BLaER1 treated with 17β-estradiol and CSF1 and Interleukin-3, amounts not matched to agents 10 nM and 100 nM (cell line): ENCODE results near the gene ZNF652.
A peak's percentile ranks its signal among the peaks of the same experiment; 100 is the strongest.

ENCODE experiments used
- H3K27ac ChIP-seq, 11 experiments: shearing (Covaris generic); formaldehyde crosslinking; 2 replicates each; pipeline ENCODE4 v1.8.1; 2022
- H3K27me3 ChIP-seq, 11 experiments: shearing (Covaris generic); formaldehyde crosslinking; 2 replicates each; pipeline ENCODE4 v1.8.1; 2022
- H3K36me3 ChIP-seq, 11 experiments: shearing (Covaris generic); formaldehyde crosslinking; 2 replicates each; pipeline ENCODE4 v1.8.1; 2022
- H3K4me1 ChIP-seq, 10 experiments: shearing (Covaris generic); formaldehyde crosslinking; 2 replicates each; pipeline ENCODE4 v1.8.1; 2022
- H3K4me2 ChIP-seq, 11 experiments: shearing (Covaris generic); formaldehyde crosslinking; 2 replicates each; pipeline ENCODE4 v1.8.1; 2022
- H3K4me3 ChIP-seq, 10 experiments: shearing (Covaris generic); formaldehyde crosslinking; 2 replicates each; pipeline ENCODE4 v1.8.1; 2022
- H3K9ac ChIP-seq, 11 experiments: shearing (Covaris generic); formaldehyde crosslinking; 2 replicates each; pipeline ENCODE4 v1.8.1; 2022
- H3K9me3 ChIP-seq, 11 experiments: shearing (Covaris generic); formaldehyde crosslinking; replicated peaks in 1 of 11; 2 replicates each; pipeline ENCODE4 v1.8.1; 2022
- H4K20me1 ChIP-seq, 11 experiments: shearing (Covaris generic); formaldehyde crosslinking; 2 replicates each; pipeline ENCODE4 v1.8.1; 2022
- Cebpa-rat ChIP-seq, 11 experiments: shearing (Covaris generic); IDR thresholded peaks; 2 replicates each; pipeline ENCODE4 v1.8.1; 2022

The ZNF652 gene

DNA sequence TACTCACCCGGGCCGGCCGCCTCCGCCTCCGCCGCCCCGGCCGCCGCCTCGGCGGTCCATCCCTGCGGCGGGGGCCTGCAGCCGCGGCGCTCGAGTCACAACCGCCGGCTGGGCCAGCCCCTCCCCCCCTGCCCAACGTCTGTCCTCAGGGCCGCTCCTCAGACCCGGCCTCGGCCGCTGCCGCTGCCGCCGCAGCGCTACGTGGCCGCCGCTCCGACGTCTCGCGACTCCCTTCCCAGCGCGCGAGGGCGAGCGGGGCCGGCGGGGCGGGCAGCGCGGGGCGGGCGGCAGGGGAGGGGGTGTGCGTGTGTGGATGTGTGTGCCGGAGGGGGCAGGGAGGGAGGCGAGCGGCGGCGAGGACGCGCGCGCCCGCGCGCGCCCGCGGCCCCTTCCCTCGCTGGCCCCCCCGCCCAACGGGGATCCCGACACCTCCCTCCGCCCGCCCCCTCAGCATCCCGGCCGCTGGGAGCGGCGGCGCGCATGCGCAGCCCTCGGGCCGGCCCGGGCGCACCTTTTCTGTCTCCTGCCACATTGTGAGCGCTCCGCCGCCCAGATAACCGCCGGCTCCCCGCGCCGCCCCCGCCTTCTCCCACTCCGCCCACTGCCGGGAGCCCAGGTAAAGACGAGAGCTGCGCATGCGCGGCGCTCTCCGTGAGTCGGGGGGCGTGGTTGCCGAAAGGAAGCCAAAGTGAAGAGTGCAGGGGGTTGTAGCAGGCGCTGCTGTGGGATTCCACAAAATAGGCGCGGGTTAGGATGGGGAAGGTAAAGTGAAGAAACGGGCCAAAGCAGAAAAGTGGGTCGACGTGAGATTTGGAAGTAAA is at the start of gene ZNF652:
TSS of gene ZNF652 (minus strand) at position 349 of the 821 bp plus-strand sequence. CDS start 44,525 bp downstream, outside the sequence.
- no peak for TF ChIP-seq Cebpa-rat (IDR thresholded peaks at IDR 0.05)
- Histone ChIP-seq H4K20me1 (peaks cover 22 to 39% (median 33%) of the 10 kb centered on the region in 11 experiments; a peak in 17 of 22 replicates), H3K36me3 (no peaks in the 10 kb centered on the region), H3K4me2 (peak within 1 kb of the TSS; percentile 86 to 99 (median 97)), H3K4me1 (peaks cover 46 to 60% (median 56%) of the 10 kb centered on the region in 10 experiments), H3K9ac (peak within 1 kb of the TSS; percentile 91 to 98 (median 96)), H3K9me3 (no peaks in the 10 kb centered on the region), H3K4me3 (peak within 1 kb of the TSS; percentile 79 to 100 (median 90)), H3K27me3 (no peaks in the 10 kb centered on the region), H3K27ac (peak within 1 kb of the TSS; percentile 88 to 98 (median 96))

- TF ChIP-seq Cebpa-rat (IDR thresholded peaks at IDR 0.05): no peak
- Histone ChIP-seq H3K4me3 (peak overlapping the region in 5 of 10 experiments; percentile 15 to 46 (median 35); a peak in 7 of 20 replicates), H3K36me3 (peaks cover 73 to 92% (median 88%) of the 10 kb centered on the region in 11 experiments), H3K4me1 (peaks cover 39 to 100% (median 96%) of the 10 kb centered on the region in 10 experiments), H3K27me3 (no peaks in the 10 kb centered on the region), H3K9ac (peak overlapping the region in 9 of 11 experiments; percentile 8 to 73 (median 60); a peak in 16 of 22 replicates), H3K9me3 (no peaks in the 10 kb centered on the region), H3K4me2 (peak overlapping the region; percentile 42 to 95 (median 82)), H4K20me1 (peaks cover 0 to 59% (median 36%) of the 10 kb centered on the region in 11 experiments; a peak in 13 of 22 replicates), H3K27ac (peak overlapping the region in 9 of 11 experiments; percentile 25 to 84 (median 68); a peak in 17 of 22 replicates)
Measured at GRCh38 chr17:49409066-49409465, 47.0 kb upstream of the ZNF652 start.

DNA sequence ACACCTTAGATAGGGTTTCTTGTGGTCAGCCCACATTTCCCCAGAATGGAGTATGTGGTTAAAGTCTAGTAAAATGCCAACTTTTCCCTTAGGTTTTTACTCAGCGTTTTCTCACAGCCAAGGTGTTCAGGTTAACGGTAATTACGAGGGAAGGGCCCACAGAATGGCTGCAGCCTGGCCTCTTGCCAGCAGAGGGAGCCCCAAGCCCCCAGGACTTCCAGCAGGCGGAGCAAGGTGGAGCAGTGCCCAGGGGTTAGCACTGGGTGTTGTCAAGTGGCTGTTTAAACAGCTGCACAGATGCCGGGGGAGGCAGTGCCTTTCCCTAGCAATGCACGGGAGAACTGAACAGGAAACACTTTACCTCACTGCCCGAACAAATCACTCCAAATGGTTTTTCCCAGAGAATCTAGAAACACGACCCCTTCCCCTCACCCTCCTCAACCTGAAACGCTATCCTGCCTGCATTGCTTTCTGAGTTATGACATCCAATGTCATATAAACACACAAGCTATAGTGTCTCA is 46.0 kb upstream of the ZNF652 start:
- Histone ChIP-seq H3K27me3 (no peaks in the 10 kb centered on the region), H3K36me3 (peaks cover 75 to 97% (median 92%) of the 10 kb centered on the region in 11 experiments), H3K4me1 (peaks cover 37 to 100% (median 96%) of the 10 kb centered on the region in 10 experiments), H4K20me1 (peaks cover 0 to 67% (median 41%) of the 10 kb centered on the region in 11 experiments; a peak in 13 of 22 replicates), H3K4me3 (peak overlapping the region in 1 of 10 experiments; percentile 46; a peak in 1 of 20 replicates), H3K9me3 (no peaks in the 10 kb centered on the region), H3K4me2 (peak overlapping the region; percentile 5 to 95 (median 82); a peak in 19 of 22 replicates), H3K27ac (peak overlapping the region in 9 of 11 experiments; percentile 25 to 84 (median 68); a peak in 17 of 22 replicates), H3K9ac (peak overlapping the region in 8 of 11 experiments; percentile 30 to 73 (median 62); a peak in 15 of 22 replicates)
- no peak for TF ChIP-seq Cebpa-rat (IDR thresholded peaks at IDR 0.05)

GRCh38 chr17:49407086-49407485 is 45.0 kb upstream of the ZNF652 start:
- peak overlapping the region in 6 of 11 experiments; percentile 17 to 79 (median 52); a peak in 8 of 22 replicates for H3K4me2 ChIP-seq
- no peaks in the 10 kb centered on the region for H3K9me3 ChIP-seq
- H4K20me1 ChIP-seq: peaks cover 0 to 68% (median 41%) of the 10 kb centered on the region in 11 experiments; a peak in 13 of 22 replicates
- TF ChIP-seq Cebpa-rat (IDR thresholded peaks at IDR 0.05): no peak
- H3K27me3 ChIP-seq: no peaks in the 10 kb centered on the region
- H3K4me3 ChIP-seq: no peak overlapping the region
- peaks cover 33 to 100% (median 99%) of the 10 kb centered on the region in 10 experiments for H3K4me1 ChIP-seq
- peaks cover 73 to 97% (median 90%) of the 10 kb centered on the region in 11 experiments for H3K36me3 ChIP-seq
- H3K27ac ChIP-seq: peak overlapping the region in 5 of 11 experiments; percentile 6 to 49 (median 30); a peak in 6 of 22 replicates
- H3K9ac ChIP-seq: peak overlapping the region in 8 of 11 experiments; percentile 8 to 48 (median 28); a peak in 10 of 22 replicates

GRCh38 chr17:49406421-49407061 is 44.5 kb upstream of the ZNF652 start:
- no peak for TF ChIP-seq Cebpa-rat (IDR thresholded peaks at IDR 0.05)
- Histone ChIP-seq H3K4me1 (peaks cover 33 to 100% (median 96%) of the 10 kb centered on the region in 10 experiments), H3K27me3 (no peaks in the 10 kb centered on the region), H3K36me3 (peaks cover 70 to 96% (median 85%) of the 10 kb centered on the region in 11 experiments), H3K27ac (peak overlapping the region in 5 of 11 experiments; percentile 6 to 49 (median 30); a peak in 6 of 22 replicates), H3K9ac (peak overlapping the region in 7 of 11 experiments; percentile 8 to 48 (median 29); a peak in 8 of 22 replicates), H3K9me3 (no peaks in the 10 kb centered on the region), H3K4me3 (no peak overlapping the region), H3K4me2 (peak overlapping the region in 6 of 11 experiments; percentile 17 to 79 (median 52); a peak in 8 of 22 replicates), H4K20me1 (peaks cover 0 to 70% (median 41%) of the 10 kb centered on the region in 11 experiments; a peak in 13 of 22 replicates)

DNA sequence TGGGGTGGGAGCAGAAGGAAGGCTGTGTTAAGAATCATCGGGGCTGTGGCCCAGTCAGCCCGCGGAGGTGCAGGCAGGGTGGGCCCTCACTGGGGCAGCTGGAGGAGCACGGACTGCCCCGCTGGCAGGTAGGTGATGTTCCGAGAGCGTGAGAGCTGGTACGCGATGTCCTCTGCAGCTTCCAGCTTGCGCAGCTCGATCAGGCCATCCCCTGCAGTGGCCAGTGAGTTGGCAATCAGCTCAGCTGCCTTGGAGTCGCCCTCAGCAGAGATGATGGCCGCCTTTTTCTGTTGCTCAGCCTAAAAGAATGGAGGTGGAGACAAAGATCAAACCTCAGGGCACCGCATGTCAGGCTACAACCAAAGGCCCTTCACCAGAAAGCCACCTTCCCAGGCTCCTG is 42.9 kb upstream of the ZNF652 start:
- Histone ChIP-seq H3K4me3 (peak overlapping the region in 1 of 10 experiments; percentile 28; a peak in 1 of 20 replicates), H3K27me3 (no peaks in the 10 kb centered on the region), H3K4me2 (peak overlapping the region; percentile 43 to 89 (median 73)), H3K9ac (peak overlapping the region in 10 of 11 experiments; percentile 12 to 68 (median 54); a peak in 16 of 22 replicates), H3K4me1 (peaks cover 33 to 85% (median 80%) of the 10 kb centered on the region in 10 experiments), H3K36me3 (peaks cover 54 to 84% (median 68%) of the 10 kb centered on the region in 11 experiments), H3K27ac (peak overlapping the region in 8 of 11 experiments; percentile 21 to 77 (median 64); a peak in 12 of 22 replicates), H3K9me3 (no peaks in the 10 kb centered on the region), H4K20me1 (peaks cover 0 to 70% (median 41%) of the 10 kb centered on the region in 11 experiments; a peak in 13 of 22 replicates)
- no peak for TF ChIP-seq Cebpa-rat (IDR thresholded peaks at IDR 0.05)

DNA sequence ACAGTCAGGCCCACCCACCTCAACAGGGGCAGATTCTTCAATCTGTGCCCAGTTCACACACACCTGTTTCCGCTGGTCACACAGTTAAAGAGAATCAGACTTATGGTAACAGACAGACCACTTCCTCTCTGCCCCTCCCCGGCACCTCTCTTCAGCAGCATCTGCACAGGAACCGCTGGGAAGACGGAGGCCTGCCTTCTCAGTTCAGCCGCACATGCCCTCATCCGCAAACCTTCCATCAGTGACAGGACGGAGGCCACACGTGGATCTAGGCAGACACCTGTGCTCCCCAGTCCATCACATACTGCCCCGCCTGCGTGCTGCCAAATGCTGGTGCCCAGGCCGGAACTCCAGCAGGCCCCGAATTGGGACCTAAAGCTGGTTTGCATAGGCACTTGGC is 42.3 kb upstream of the ZNF652 start:
- peak overlapping the region; percentile 43 to 89 (median 73) for H3K4me2 ChIP-seq
- no peaks in the 10 kb centered on the region for H3K9me3 ChIP-seq
- peak overlapping the region in 3 of 10 experiments; percentile 1 to 28 (median 22); a peak in 3 of 20 replicates for H3K4me3 ChIP-seq
- peak overlapping the region in 9 of 11 experiments; percentile 15 to 68 (median 58); a peak in 16 of 22 replicates for H3K9ac ChIP-seq
- peaks cover 0 to 69% (median 40%) of the 10 kb centered on the region in 11 experiments; a peak in 13 of 22 replicates for H4K20me1 ChIP-seq
- H3K27ac ChIP-seq: peak overlapping the region in 8 of 11 experiments; percentile 56 to 77 (median 66); a peak in 16 of 22 replicates
- no peak for TF ChIP-seq Cebpa-rat (IDR thresholded peaks at IDR 0.05)
- H3K27me3 ChIP-seq: no peaks in the 10 kb centered on the region
- peaks cover 29 to 79% (median 74%) of the 10 kb centered on the region in 10 experiments for H3K4me1 ChIP-seq
- H3K36me3 ChIP-seq: peaks cover 49 to 79% (median 64%) of the 10 kb centered on the region in 11 experiments
